Subcutaneous adipose tissue (tissue), 4 donors: ENCODE measurements around the gene THSD4. TPM values are rescaled to one million over a fixed set of nuclear protein-coding genes. Genes with fewer than 3 reads are reported as not detected.

ENCODE experiments used
- total RNA-seq, 4 donors: library from RNA; depleted of rRNA; stranded (reverse); fragments of >200 nt; gene quantifications; one replicate each; pipeline ENCODE4 v1.1.0, GENCODE V29; 2016
- TF ChIP-seq, protein P1 (sequence below): fragments of 450-650 bp; IDR thresholded peaks from one replicate; pipeline ENCODE4 v1.5.1; 2016; ENCODE audit warnings: low read depth, mild to moderate bottlenecking, control low read depth, antibody characterized with exemption, moderate library complexity

THSD4 gene
- total RNA-seq, 4 donors from 2014 or later: 0.17 to 0.94 (median 0.63) TPM

DNA sequence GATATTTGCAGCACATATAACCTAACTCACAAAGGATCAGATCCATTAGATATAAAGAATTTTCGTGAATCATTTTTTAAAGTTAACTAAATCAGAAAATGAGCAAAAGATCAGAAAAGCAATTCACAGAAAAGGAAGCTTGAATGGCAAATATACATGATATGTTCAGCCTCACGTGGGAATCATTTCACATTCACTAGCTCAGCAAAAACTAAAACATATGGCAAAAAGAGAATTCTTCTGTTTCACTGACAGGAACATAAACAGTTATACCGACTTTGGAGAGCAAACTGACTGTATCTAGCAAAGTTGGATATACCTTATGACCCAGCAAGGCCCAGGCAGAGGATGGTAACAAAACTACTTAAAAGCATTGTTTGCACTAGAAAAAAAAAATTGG is 661.0 kb downstream of the THSD4 start:
- TF ChIP-seq, protein P1, sequence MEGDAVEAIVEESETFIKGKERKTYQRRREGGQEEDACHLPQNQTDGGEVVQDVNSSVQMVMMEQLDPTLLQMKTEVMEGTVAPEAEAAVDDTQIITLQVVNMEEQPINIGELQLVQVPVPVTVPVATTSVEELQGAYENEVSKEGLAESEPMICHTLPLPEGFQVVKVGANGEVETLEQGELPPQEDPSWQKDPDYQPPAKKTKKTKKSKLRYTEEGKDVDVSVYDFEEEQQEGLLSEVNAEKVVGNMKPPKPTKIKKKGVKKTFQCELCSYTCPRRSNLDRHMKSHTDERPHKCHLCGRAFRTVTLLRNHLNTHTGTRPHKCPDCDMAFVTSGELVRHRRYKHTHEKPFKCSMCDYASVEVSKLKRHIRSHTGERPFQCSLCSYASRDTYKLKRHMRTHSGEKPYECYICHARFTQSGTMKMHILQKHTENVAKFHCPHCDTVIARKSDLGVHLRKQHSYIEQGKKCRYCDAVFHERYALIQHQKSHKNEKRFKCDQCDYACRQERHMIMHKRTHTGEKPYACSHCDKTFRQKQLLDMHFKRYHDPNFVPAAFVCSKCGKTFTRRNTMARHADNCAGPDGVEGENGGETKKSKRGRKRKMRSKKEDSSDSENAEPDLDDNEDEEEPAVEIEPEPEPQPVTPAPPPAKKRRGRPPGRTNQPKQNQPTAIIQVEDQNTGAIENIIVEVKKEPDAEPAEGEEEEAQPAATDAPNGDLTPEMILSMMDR: no peak

- TF ChIP-seq, protein P1: no peak
These were observed 662.1 kb downstream of the THSD4 start for GRCh38 chr15:71777216-71777943.

GRCh38 chr15:71779073-71779797 is 664.0 kb downstream of the THSD4 start:
- TF ChIP-seq, protein P1: no peak

GRCh38 chr15:71780115-71780976 is 665.1 kb downstream of the THSD4 start:
- TF ChIP-seq, protein P1: no peak

DNA sequence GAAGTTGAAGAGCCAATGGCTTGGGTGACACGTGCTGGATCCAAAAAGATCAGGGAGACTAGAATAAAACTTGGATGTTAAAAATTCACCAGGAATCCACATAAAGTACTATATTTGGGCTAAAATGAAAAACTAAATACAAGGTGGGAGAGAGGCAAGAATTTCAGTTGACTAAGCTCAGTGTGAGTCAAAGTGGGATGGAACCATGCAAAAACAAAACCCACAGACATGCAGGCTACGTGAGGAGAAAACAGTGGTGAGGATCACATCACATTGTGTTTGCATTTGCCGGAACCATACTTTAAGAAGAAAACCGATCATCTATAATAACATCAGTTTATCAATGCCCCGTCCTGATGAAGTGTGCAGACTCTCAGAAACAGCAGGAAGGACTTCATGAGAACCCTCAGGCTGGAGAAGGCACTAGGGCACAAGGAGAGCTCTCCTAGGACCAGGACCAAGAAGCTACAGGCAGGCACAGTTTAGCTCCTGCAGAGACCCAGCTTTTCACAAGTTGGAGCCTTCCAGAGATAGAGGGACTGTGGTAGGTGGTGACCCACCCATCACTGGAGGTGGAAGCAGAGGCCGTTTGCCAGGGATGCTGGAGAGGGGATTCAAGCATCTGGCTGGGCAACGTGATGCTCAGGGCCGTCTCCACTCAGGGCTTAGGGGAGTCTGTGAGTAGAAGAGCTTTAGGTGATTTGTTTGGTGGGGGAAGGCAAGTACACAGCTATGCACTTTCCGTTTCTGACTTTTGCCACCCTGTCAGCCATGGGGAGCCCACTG is 666.1 kb downstream of the THSD4 start:
- TF ChIP-seq, protein P1: no peak

DNA sequence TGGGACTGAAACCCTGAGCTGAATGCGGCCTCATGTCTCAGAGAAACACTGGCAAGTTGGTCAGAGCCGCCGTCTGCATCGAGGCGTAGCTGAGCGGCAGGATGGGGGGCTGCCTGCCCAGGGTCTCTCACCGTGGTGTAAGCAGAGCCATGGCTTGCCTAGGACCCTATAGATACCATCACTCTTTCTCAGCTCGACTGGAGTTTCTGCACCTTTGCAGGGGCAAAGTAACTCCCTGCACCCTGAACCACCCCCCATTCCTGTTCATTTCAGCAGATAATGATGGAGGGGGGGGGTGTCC is 666.6 kb downstream of the THSD4 start:
- TF ChIP-seq, protein P1: no peak
